Immature natural killer cell (primary cell): Measurements from ENCODE around the gene MIGA2. TPM values are rescaled to one million over a fixed set of nuclear protein-coding genes. Genes with fewer than 3 reads are reported as not detected.
"Not testable (repeated sequence)": the region's sequence is repeated elsewhere in the genome, so short reads cannot be mapped to it uniquely, and the experiment has no call there.

Source experiments
- DNase-seq, 3 donors: peaks; one replicate each; pipeline ENCODE4 v3.0.0; 2022; ENCODE audit warnings: mixed read lengths in 1 of 3
- H3K27ac Mint-ChIP-seq, 6 donors: one replicate each; pipeline ENCODE4 v1.8.0; 2020; ENCODE audit warnings: mixed read lengths in 6 of 6, mild to moderate bottlenecking in 5 of 6, inconsistent platforms in 4 of 6, moderate library complexity in 3 of 6
- H3K27me3 Mint-ChIP-seq, 3 donors: one replicate each; pipeline ENCODE4 v1.8.0; 2020 to 2021; ENCODE audit warnings: low read depth in 3 of 3, mild to moderate bottlenecking in 3 of 3, mixed read lengths in 3 of 3, moderate library complexity in 3 of 3, inconsistent platforms in 1 of 3
- H3K36me3 Mint-ChIP-seq, 3 donors: one replicate each; pipeline ENCODE4 v1.8.0; 2020; ENCODE audit warnings: mixed read lengths in 3 of 3, inconsistent platforms in 2 of 3, mild to moderate bottlenecking in 2 of 3
- H3K4me1 Mint-ChIP-seq, 2 donors: one replicate each; pipeline ENCODE4 v1.8.0; 2020; ENCODE audit warnings: inconsistent platforms in 2 of 2, mild to moderate bottlenecking in 2 of 2, mixed read lengths in 2 of 2, moderate library complexity in 1 of 2
- H3K4me3 Mint-ChIP-seq, 5 donors: one replicate each; pipeline ENCODE4 v1.8.0; 2020; ENCODE audit warnings: mild to moderate bottlenecking in 5 of 5, mixed read lengths in 5 of 5, inconsistent platforms in 3 of 5, moderate library complexity in 3 of 5
- H3K9me3 Mint-ChIP-seq, 6 donors: one replicate each; pipeline ENCODE4 v1.8.0; 2020; ENCODE audit warnings: mild to moderate bottlenecking in 6 of 6, mixed read lengths in 6 of 6, inconsistent platforms in 4 of 6, moderate library complexity in 3 of 6
- polyA plus RNA-seq, 3 donors: library from polyadenylated mRNA; unstranded; fragments of 300-500 nt; fragmentation: Illumina TruSeq; gene quantifications; one replicate each; pipeline ENCODE4 v1.2.3, GENCODE V29; 2021

Gene MIGA2
- polyA plus RNA-seq, result 1 to 10 TPM; 4.8 to 9.1 (median 6.9) TPM

DNA sequence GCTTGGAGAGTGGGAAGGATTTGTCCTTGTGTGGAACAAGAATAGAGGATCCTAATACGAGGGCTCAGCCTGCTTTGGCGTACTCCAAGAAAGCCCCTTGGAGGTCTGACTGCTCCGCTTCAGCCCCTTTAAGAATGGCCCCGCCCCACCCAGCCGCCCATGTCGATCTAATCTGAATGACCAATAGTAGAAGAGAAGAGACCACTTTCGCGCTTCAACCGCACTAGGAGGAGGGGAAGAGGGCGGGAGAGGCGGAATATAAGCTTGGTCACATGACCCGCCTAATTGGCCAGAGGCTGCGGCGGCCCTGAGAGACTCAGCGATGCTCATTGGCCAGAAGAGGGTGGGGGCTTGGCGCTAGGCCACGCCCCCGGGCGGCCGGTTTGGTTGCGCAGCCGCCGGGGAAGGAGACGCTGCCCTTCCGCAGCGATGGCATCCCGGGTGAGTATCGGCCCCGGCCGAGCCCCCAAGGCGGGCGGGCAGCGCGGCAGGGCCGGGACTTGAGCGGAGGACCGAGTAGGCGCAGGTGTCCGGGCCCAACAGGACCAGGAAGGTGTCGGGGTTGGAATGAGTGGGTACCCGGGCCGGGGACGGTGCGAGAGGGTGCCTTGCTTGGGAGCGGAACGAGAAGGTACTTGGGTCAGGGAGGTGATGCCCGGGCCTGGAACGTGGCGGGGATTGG, at the start of gene MIGA2:
MIGA2 (plus strand) TSS at position 386 of the 682 bp plus-strand sequence. CDS start 3,969 bp downstream, outside the sequence.
- peak within 1 kb of the TSS; percentile 90 to 98 (median 95) for H3K4me3 Mint-ChIP-seq

GRCh38 chr9:128986671-128987070, 49.8 kb upstream of the MIGA2 start:
- no peaks in the 10 kb centered on the region for H3K27me3 Mint-ChIP-seq
- DNase-seq, result no peak
- peaks cover 27 to 55% (median 52%) of the 10 kb centered on the region in 3 donors for H3K36me3 Mint-ChIP-seq
- no peaks in the 10 kb centered on the region for H3K4me1 Mint-ChIP-seq
- H3K9me3 Mint-ChIP-seq, result no peaks in the 10 kb centered on the region
- H3K27ac Mint-ChIP-seq, result no peak overlapping the region
- H3K4me3 Mint-ChIP-seq, result no peak overlapping the region

More for the DNA sequence above, at the start of gene MIGA2:
- Mint-ChIP-seq H3K4me1 (peaks cover 35 to 40% of the 10 kb centered on the region in 2 donors), H3K9me3 (no peaks in the 10 kb centered on the region), H3K27ac (peak within 1 kb of the TSS; percentile 79 to 95 (median 87)), H3K27me3 (peaks cover 5% of the 10 kb centered on the region in 3 donors), H3K36me3 (peaks cover 0 to 4% (median 0%) of the 10 kb centered on the region in 3 donors)
- peak; percentile 96 to 97 (median 96) for DNase-seq

DNA sequence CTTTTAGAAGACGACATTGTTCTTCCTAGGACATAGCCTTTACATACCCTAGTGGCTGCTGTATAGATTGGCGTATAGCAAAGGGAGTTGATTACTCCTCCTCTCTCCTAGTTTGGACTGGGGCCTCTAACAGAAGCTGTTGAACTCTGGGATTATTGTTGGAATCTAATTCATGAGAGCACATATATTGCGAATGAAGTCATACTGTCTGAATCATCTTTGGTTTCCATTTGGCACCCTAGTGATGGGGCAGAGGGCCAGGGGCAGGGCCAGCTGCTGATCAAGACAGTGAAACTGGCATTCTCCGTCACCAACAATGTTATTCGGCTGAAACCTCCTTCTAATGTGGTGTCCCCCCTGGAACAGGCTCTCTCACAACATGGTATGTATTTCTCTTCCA, 48.6 kb upstream of the MIGA2 start:
- DNase-seq, result no peak
- H3K4me3 Mint-ChIP-seq, result no peak overlapping the region
- H3K27ac Mint-ChIP-seq, result no peak overlapping the region
- H3K9me3 Mint-ChIP-seq, result no peaks in the 10 kb centered on the region
- no peaks in the 10 kb centered on the region for H3K4me1 Mint-ChIP-seq
- H3K27me3 Mint-ChIP-seq, result no peaks in the 10 kb centered on the region
- peaks cover 22 to 58% (median 52%) of the 10 kb centered on the region in 3 donors for H3K36me3 Mint-ChIP-seq

GRCh38 chr9:128992995-128993394, 43.4 kb upstream of the MIGA2 start:
- Mint-ChIP-seq H3K36me3 (peaks cover 33 to 55% (median 38%) of the 10 kb centered on the region in 3 donors), H3K9me3 (no peaks in the 10 kb centered on the region), H3K4me3 (no peak overlapping the region), H3K27ac (no peak overlapping the region), H3K4me1 (no peaks in the 10 kb centered on the region), H3K27me3 (peaks cover 0 to 1% (median 0%) of the 10 kb centered on the region in 3 donors)
- DNase-seq, result no peak

GRCh38 chr9:128995791-128996190, 40.6 kb upstream of the MIGA2 start:
- H3K36me3 Mint-ChIP-seq, result peaks cover 29 to 53% (median 29%) of the 10 kb centered on the region in 3 donors
- H3K4me3 Mint-ChIP-seq, result no peak overlapping the region
- H3K9me3 Mint-ChIP-seq, result no peaks in the 10 kb centered on the region
- H3K27me3 Mint-ChIP-seq, result peaks cover 0 to 1% (median 0%) of the 10 kb centered on the region in 3 donors
- H3K4me1 Mint-ChIP-seq, result no peaks in the 10 kb centered on the region
- peak overlapping the region in 1 of 6 donors; percentile 26 for H3K27ac Mint-ChIP-seq
- DNase-seq, result no peak

DNA sequence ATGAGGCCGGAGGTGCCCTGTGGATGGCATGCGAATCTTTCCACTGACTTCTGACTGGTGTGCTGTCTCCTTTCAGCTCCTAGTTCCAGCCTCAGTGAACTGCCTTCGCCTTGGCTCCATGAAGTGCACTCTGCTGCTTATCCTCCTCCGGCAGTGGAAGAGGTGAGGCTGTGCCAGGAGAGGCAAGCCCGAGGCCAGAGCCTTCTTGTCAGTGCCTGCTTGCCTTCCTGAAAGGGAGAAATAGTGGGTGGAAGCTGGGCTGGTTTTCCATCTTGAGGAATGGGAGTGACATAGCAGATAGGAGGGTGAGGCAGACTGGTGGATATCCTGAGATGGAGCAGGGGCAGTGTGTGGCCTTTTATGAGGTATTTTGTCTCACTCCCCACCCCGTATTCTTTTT, 38.0 kb upstream of the MIGA2 start:
- no peaks in the 10 kb centered on the region for H3K4me1 Mint-ChIP-seq
- peaks cover 0 to 3% (median 1%) of the 10 kb centered on the region in 3 donors for H3K27me3 Mint-ChIP-seq
- no peaks in the 10 kb centered on the region for H3K9me3 Mint-ChIP-seq
- no peak overlapping the region for H3K4me3 Mint-ChIP-seq
- no peak overlapping the region for H3K27ac Mint-ChIP-seq
- peaks cover 27 to 63% (median 29%) of the 10 kb centered on the region in 3 donors for H3K36me3 Mint-ChIP-seq
- no peak for DNase-seq

DNA sequence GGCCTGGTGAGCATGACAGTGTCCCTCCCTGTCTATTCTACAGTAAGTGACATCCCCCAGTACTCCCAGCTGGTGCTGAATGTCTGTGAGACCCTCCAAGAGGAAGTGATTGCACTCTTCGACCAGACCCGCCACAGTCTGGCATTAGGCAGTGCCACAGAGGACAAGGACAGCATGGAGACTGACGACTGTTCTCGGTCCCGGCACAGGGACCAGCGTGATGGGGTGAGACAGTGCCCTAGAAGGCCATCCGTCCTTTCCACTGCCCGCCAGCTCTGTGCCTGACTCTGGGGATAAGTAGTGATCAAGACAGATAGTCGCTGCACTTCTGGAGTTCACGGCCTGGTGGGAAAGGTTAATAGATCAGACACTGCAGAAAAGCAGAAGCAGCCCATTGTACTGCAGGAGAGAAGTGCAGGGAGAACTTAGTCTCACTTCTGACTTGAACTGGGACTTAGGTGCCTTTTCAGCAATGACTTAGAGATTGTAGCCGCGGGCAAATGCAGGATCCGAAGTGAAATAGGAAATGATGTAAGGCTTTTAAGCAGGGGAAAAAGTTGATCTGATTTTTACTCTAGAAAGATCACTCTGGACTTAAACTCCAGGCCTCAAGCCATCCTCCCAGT, 36.7 kb upstream of the MIGA2 start:
- H3K36me3 Mint-ChIP-seq, result peaks cover 18 to 52% (median 22%) of the 10 kb centered on the region in 3 donors
- H3K9me3 Mint-ChIP-seq, result no peaks in the 10 kb centered on the region
- no peak overlapping the region for H3K4me3 Mint-ChIP-seq
- H3K27ac Mint-ChIP-seq, result no peak overlapping the region
- no peak for DNase-seq
- no peaks in the 10 kb centered on the region for H3K4me1 Mint-ChIP-seq
- peaks cover 0 to 3% (median 1%) of the 10 kb centered on the region in 3 donors for H3K27me3 Mint-ChIP-seq

DNA sequence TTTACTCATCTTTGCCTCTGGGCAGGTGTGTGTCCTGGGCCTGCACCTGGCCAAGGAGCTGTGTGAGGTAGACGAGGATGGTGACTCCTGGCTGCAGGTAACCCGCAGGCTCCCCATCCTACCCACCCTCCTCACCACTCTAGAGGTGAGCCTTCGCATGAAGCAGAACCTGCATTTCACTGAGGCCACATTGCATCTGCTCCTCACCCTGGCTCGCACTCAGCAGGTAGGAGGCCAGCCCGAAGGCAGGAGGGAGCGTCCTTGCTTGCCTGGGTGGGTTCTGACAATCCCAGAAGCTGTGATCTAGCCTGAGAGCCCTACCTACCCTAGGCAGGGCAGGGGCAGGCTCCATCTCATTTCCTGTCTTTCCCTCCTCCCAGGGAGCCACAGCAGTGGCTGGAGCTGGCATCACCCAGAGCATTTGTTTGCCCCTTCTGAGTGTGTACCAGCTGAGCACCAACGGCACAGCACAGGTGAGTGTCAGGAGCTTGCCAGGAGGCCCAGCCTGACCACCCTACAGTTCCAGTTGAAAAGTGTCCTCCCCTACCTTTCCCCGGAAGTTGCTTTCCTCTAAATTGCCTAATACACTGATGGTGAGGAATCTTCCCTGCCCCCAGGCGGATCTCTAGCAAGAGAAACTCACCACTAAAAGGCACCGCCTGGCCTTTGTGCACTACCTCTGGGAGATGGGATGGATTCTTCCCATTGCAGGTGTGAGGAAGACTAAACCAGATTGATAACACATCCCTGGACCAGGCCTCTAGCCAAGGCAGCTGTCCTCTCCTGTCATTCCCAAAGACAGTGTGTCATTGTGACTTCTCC, 34.7 kb upstream of the MIGA2 start:
- Mint-ChIP-seq H3K4me1 (no peaks in the 10 kb centered on the region), H3K27ac (peak overlapping the region in 1 of 6 donors; percentile 57), H3K4me3 (no peak overlapping the region), H3K36me3 (peaks cover 11 to 38% (median 12%) of the 10 kb centered on the region in 3 donors), H3K9me3 (no peaks in the 10 kb centered on the region), H3K27me3 (peaks cover 0 to 3% (median 1%) of the 10 kb centered on the region in 3 donors)
- no peak for DNase-seq

DNA sequence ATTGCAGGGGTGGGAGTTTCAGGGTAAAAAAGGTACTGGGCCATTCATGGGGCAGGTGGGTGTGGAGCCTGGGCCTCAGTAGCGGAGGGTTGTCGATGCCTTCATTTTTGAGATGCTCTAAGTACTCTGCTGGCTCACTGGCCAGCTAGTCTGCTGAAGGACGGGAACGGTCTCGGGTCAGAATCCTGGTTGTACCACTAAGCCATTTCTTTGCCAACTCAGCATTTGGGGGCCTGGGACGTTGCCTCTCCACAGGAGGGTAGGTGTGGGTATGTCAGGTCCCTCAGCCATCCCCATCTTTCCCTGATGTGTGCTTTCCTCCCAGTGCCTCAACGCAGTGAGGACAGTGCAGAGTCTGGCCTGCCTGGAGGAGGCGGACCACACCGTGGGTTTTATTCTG, 33.4 kb upstream of the MIGA2 start:
- H3K27me3 Mint-ChIP-seq, result peaks cover 0 to 3% (median 0%) of the 10 kb centered on the region in 3 donors
- no peaks in the 10 kb centered on the region for H3K4me1 Mint-ChIP-seq
- no peaks in the 10 kb centered on the region for H3K9me3 Mint-ChIP-seq
- peak overlapping the region in 1 of 6 donors; percentile 19 for H3K27ac Mint-ChIP-seq
- no peak overlapping the region for H3K4me3 Mint-ChIP-seq
- no peak for DNase-seq
- peaks cover 4 to 34% (median 6%) of the 10 kb centered on the region in 3 donors for H3K36me3 Mint-ChIP-seq

GRCh38 chr9:129004173-129004572, 32.3 kb upstream of the MIGA2 start:
- not testable (repeated sequence) for H3K4me1 Mint-ChIP-seq, H3K27me3 Mint-ChIP-seq, DNase-seq, H3K9me3 Mint-ChIP-seq, H3K27ac Mint-ChIP-seq, H3K4me3 Mint-ChIP-seq
- H3K36me3 Mint-ChIP-seq, result peaks cover 4 to 34% (median 6%) of the 10 kb centered on the region in 3 donors

- no peaks in the 10 kb centered on the region for H3K9me3 Mint-ChIP-seq
- H3K27me3 Mint-ChIP-seq, result peaks cover 0 to 3% (median 0%) of the 10 kb centered on the region in 3 donors
- no peaks in the 10 kb centered on the region for H3K4me1 Mint-ChIP-seq
- H3K36me3 Mint-ChIP-seq, result peaks cover 0 to 28% (median 6%) of the 10 kb centered on the region in 3 donors
- DNase-seq, result no peak
- H3K4me3 Mint-ChIP-seq, result no peak overlapping the region
- H3K27ac Mint-ChIP-seq, result peak overlapping the region in 2 of 6 donors; percentile 4 to 68
Measured at GRCh38 chr9:129005336-129005997, 31.0 kb upstream of the MIGA2 start.

- peaks cover 0 to 20% (median 0%) of the 10 kb centered on the region in 3 donors for H3K36me3 Mint-ChIP-seq
- no peaks in the 10 kb centered on the region for H3K9me3 Mint-ChIP-seq
- H3K4me1 Mint-ChIP-seq, result no peaks in the 10 kb centered on the region
- peak; percentile 12 to 31 (median 19) for DNase-seq
- H3K4me3 Mint-ChIP-seq, result no peak overlapping the region
- H3K27me3 Mint-ChIP-seq, result peaks cover 0 to 1% (median 0%) of the 10 kb centered on the region in 3 donors
- H3K27ac Mint-ChIP-seq, result peak overlapping the region in 4 of 6 donors; percentile 31 to 70 (median 52)
Measured at GRCh38 chr9:129006328-129007034, 29.9 kb upstream of the MIGA2 start.
